GM23248 (cell line): ENCODE data around the gene AMOT.

Experiments used
- EZH2 ChIP-seq: fragments of 200-600 bp; sonication (generic); IDR thresholded peaks from 2 replicates; pipeline ENCODE4 v1.6.1; 2018; ENCODE audit warnings: antibody characterized with exemption, mild to moderate bottlenecking; ENCODE audit not compliant: insufficient read depth, poor library complexity, severe bottlenecking
- EZH2phosphoT487 ChIP-seq: fragments of 200-600 bp; sonication (generic); IDR thresholded peaks from 2 replicates; pipeline ENCODE4 v1.6.1; 2018; ENCODE audit warnings: antibody characterized with exemption, moderate library complexity, mild to moderate bottlenecking, low read depth; ENCODE audit not compliant: insufficient read depth

- no peak for TF ChIP-seq EZH2phosphoT487
- TF ChIP-seq EZH2 = no peak
Measured at GRCh38 chrX:112852851-112853250, 12.2 kb upstream of the AMOT start.
